ENCODE data around the gene AICDA.
"Not testable (repeated sequence)": the region's sequence is repeated elsewhere in the genome, so short reads cannot be mapped to it uniquely, and the experiment has no call there.

The AICDA gene

DNA sequence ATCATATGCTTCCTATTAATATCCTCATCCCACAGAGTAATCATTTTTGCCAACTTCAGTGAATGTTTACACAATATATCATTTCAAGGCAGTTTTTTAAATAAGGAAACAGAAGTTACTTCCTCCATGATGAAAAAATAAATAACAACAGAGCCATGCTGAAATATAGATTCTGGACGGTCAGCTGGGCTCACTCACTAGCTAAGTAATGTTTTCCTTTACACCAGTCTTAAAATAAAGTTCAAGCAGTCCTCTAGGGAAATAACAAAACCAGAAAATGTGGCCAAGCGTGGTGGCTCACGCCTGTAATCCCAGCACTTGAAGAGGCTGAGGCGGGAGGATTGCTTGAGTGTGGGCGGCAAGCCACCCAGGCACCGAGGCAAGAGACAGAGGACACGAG lies 28.7 kb downstream of the AICDA start:
- DNase-seq (ENCODE audit: low read depth, low spot score): no peak
- TF ChIP-seq, protein P1, sequence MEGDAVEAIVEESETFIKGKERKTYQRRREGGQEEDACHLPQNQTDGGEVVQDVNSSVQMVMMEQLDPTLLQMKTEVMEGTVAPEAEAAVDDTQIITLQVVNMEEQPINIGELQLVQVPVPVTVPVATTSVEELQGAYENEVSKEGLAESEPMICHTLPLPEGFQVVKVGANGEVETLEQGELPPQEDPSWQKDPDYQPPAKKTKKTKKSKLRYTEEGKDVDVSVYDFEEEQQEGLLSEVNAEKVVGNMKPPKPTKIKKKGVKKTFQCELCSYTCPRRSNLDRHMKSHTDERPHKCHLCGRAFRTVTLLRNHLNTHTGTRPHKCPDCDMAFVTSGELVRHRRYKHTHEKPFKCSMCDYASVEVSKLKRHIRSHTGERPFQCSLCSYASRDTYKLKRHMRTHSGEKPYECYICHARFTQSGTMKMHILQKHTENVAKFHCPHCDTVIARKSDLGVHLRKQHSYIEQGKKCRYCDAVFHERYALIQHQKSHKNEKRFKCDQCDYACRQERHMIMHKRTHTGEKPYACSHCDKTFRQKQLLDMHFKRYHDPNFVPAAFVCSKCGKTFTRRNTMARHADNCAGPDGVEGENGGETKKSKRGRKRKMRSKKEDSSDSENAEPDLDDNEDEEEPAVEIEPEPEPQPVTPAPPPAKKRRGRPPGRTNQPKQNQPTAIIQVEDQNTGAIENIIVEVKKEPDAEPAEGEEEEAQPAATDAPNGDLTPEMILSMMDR (IDR thresholded peaks at IDR 0.05; ENCODE audit: insufficient read depth, low read length, missing control alignments): no peak
- no peak overlapping the region for H3K4me3 ChIP-seq (ENCODE audit: low read depth, low read length)
- CTCF ChIA-PET: no interaction called here
- POLR2A ChIA-PET: no interaction called here

DNA sequence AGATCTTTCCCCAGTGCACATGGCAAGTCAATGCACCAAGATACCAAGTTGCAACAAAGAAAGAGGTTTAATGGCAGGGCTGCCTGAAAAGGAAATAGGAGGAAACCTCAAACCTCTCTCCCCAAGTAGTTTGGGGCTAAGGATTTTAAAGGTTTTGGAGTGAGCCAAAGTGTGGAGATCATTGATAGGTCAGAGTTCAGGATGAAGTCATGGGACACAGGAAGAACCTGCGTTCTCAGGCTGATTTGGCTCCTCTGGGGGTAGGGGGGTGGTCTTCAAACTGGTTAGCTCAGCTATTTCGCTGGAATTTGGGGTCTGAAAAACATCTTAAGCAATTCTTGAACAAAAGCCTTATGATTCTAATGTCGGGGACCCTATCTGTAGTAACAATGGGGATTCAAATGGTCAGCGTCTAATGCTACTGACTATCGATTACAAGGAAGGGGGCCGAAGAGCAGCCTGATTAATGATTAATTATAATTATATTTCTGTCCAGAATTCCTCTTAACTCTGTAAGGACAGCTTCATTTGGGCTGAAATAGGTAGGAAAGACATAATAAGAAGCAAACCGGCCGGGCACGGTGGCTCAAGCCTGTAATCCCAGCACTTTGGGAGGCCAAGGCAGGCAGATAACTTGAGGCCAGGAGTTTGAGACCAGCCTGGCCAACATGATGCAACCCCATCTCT lies 31.4 kb downstream of the AICDA start:
- DNase-seq (ENCODE audit: low read depth, low spot score): no peak
- ChIA-PET CTCF (interaction anchor here (1.2 kb wide), 1 partner anchor 37 kb away, joined by 3 read pairs; no protein-coding TSS in a partner anchor), POLR2A (no interaction called here)
- TF ChIP-seq, protein P1 (IDR thresholded peaks at IDR 0.05; ENCODE audit: insufficient read depth, low read length, missing control alignments): no peak
- H3K4me3 ChIP-seq (ENCODE audit: low read depth, low read length): no peak overlapping the region

DNA sequence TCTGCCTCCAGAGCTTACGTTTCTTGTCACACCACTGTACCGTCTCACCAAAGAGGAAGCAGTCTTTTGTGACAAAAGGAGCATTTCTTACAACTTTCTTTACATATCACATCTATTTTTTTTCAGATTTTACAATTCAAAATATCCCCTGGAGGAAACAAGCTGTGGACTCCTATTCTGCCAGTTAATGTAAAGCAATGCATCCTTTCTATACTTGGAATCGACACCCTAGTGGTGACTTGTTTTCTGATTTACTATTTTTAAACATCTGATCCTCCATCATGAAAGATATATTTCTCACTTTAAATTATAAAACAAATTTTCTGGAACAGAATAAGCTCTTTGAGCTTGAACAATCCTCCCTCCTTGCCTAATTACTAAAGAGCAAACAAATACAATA lies 34.8 kb downstream of the AICDA start:
- CTCF ChIA-PET: interaction anchor here (2.3 kb wide), 1 partner anchor 34 kb away, joined by 7 read pairs; no protein-coding TSS in a partner anchor

DNA sequence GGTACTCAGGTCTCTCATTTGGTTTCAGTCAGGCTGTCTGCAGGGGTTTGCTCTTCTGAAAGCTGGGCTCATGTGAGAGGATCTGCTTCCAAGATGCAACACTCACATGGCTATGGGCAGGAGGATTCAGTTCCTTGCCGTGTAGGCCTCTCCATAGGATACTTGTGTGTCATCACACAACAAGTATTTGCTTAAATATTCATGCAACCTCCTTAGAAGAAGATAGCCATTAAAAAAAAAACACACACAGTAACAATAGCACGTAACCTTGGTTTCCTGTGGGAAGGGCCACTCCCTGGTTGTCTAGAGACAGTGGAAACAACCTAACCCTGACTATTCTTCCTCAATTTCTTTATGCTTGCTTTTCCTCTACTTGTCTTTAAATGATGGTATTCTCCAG lies 40.2 kb downstream of the AICDA start:
- ChIA-PET CTCF (no interaction called here), POLR2A (no interaction called here)
- no peak overlapping the region for H3K4me3 ChIP-seq (ENCODE audit: low read depth, low read length)
- TF ChIP-seq, protein P1 (IDR thresholded peaks at IDR 0.05; ENCODE audit: insufficient read depth, low read length, missing control alignments): no peak
- no peak for DNase-seq (ENCODE audit: low read depth, low spot score)

More for the DNA sequence above, 34.8 kb downstream of the AICDA start:
- TF ChIP-seq, protein P1 (IDR thresholded peaks at IDR 0.05; ENCODE audit: insufficient read depth, low read length, missing control alignments): no peak
- DNase-seq (ENCODE audit: low read depth, low spot score): no peak
- POLR2A ChIA-PET: no interaction called here
- H3K4me3 ChIP-seq (ENCODE audit: low read depth, low read length): no peak overlapping the region

DNA sequence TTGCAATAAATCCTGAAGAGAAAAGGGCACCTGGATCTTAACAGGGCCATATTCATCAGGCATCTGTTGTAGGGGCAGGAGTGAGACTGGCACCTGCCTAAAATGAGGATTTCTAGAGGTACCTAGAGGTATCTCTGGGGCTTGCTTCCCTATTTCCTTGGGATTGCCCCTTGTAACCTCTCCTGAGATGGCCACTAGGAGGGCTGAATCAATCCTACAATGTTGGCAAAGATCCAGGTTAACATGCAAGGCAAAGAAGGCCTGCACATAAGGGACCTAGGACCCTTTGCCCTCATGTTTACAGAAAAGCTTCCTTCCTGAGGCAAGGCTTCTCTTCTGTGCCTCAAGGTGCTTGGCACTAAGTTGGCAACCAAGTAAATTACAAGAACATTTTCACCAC lies 46.1 kb downstream of the AICDA start:
- TF ChIP-seq, protein P1 (IDR thresholded peaks at IDR 0.05; ENCODE audit: insufficient read depth, low read length, missing control alignments): no peak
- no peak for DNase-seq (ENCODE audit: low read depth, low spot score)
- no peak overlapping the region for H3K4me3 ChIP-seq (ENCODE audit: low read depth, low read length)
- ChIA-PET CTCF (no interaction called here), POLR2A (no interaction called here)

DNA sequence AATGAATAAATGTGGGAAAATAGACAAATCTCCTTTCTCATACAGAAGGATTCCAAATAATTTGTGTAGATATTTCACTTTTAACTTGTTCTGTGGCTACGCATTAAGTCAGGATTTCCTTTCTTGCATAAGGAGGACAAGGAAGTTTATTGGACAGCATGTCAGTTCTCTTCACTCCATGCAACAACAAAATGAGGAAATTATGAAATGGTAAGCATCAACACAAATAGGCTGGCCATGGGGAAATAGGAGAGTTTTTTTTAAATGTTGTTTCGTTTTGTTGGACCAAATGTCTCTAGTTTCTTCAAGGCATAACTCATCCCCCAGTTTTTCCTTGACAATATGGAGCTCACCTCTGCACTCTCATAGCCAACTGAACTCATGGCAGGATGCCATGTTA lies 46.6 kb downstream of the AICDA start:
- CTCF ChIA-PET; H3K4me3 ChIP-seq (ENCODE audit: low read depth, low read length); DNase-seq (ENCODE audit: low read depth, low spot score); POLR2A ChIA-PET: not testable (repeated sequence)

DNA sequence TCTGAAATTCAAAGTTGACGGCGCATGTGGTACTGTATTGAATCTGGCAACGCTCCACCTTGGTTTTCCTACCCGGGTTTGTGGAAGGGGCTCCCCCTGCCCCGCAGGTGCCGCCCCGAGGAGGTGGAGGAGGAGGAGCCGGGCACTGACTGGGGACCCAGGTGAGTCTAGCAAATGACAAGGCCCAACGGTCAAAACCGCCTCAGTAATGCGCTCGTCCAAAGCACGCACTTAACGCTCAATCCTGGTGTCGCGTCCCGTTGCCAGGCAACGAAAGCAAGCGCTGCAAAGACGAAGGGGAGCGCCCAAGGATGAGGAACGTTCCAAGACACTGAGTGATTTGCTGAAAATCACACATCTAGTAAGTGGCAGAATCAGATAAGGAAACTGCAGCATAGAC lies 48.0 kb downstream of the AICDA start:
- TF ChIP-seq, protein P1 (IDR thresholded peaks at IDR 0.05; ENCODE audit: insufficient read depth, low read length, missing control alignments): no peak
- ChIA-PET CTCF (interaction anchor here (1.7 kb wide), 1 partner anchor 21 kb away, joined by 4 read pairs; no protein-coding TSS in a partner anchor), POLR2A (no interaction called here)
- DNase-seq (ENCODE audit: low read depth, low spot score): no peak
- H3K4me3 ChIP-seq (ENCODE audit: low read depth, low read length): no peak overlapping the region
